DOHH2 (cell line): Measurements from ENCODE around the gene PKIB.

Source experiments
- EZH2phosphoT487 ChIP-seq: fragments of 200-600 bp; sonication (generic); IDR thresholded peaks from 2 replicates; pipeline ENCODE4 v1.6.1; 2017; ENCODE audit warnings: borderline replicate concordance, mild to moderate bottlenecking, antibody characterized with exemption, low read length, moderate library complexity, mixed read lengths
- TF ChIP-seq, protein P1 (sequence below): fragments of 200-600 bp; sonication (generic); IDR thresholded peaks from one replicate; pipeline ENCODE4 v1.5.1; 2014; ENCODE audit warnings: antibody characterized with exemption, mild to moderate bottlenecking, low read depth, low read length; ENCODE audit not compliant: poor library complexity, severe bottlenecking

DNA sequence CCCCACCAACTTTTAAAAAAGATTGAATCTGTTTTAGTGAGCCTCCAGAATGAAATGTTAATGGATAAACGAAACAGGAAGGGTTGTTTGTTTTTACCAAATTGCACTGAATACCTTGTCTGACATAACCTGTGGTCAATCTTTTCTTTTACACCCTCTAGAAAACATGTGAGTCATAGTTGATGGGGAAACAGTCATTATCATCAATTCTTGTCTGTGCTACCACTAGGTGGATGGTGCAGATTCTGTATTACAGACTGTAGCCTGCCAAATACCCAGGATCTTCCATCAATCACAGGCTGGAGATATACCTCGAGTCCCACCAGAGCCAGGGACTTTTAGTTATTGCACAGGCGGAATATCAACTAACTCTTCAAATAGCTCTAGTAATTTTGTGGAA is 29.5 kb upstream of the PKIB start:
- TF ChIP-seq, protein P1, sequence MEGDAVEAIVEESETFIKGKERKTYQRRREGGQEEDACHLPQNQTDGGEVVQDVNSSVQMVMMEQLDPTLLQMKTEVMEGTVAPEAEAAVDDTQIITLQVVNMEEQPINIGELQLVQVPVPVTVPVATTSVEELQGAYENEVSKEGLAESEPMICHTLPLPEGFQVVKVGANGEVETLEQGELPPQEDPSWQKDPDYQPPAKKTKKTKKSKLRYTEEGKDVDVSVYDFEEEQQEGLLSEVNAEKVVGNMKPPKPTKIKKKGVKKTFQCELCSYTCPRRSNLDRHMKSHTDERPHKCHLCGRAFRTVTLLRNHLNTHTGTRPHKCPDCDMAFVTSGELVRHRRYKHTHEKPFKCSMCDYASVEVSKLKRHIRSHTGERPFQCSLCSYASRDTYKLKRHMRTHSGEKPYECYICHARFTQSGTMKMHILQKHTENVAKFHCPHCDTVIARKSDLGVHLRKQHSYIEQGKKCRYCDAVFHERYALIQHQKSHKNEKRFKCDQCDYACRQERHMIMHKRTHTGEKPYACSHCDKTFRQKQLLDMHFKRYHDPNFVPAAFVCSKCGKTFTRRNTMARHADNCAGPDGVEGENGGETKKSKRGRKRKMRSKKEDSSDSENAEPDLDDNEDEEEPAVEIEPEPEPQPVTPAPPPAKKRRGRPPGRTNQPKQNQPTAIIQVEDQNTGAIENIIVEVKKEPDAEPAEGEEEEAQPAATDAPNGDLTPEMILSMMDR = no peak
- TF ChIP-seq EZH2phosphoT487 = no peak
